Middle frontal gyrus (tissue), 1 donor: ENCODE results near the gene DOC2A.

ENCODE experiments used
- DNase-seq: peaks from one replicate; pipeline ENCODE4 v3.0.0-alpha.2; 2015; ENCODE audit warnings: low spot score; ENCODE audit errors: extremely low spot score

DOC2A gene

GRCh38 chr16:29989111-29989858, 21.5 kb downstream of the DOC2A start:
- no peak for DNase-seq

- no peak for DNase-seq
These were observed 22.3 kb downstream of the DOC2A start for GRCh38 chr16:29988346-29989075.

- no peak for DNase-seq
These were observed 23.3 kb downstream of the DOC2A start for GRCh38 chr16:29987371-29988085.

- no peak for DNase-seq
These were observed 23.9 kb downstream of the DOC2A start for GRCh38 chr16:29986931-29987330.

- no peak for DNase-seq
These were observed 24.6 kb downstream of the DOC2A start for GRCh38 chr16:29986231-29986630.

- DNase-seq = no peak
These were observed 25.5 kb downstream of the DOC2A start for GRCh38 chr16:29985271-29985811.

- no peak for DNase-seq
These were observed 26.1 kb downstream of the DOC2A start for GRCh38 chr16:29984764-29985147.

GRCh38 chr16:29984137-29984763, 26.6 kb downstream of the DOC2A start:
- DNase-seq = no peak

- no peak for DNase-seq
These were observed 27.2 kb downstream of the DOC2A start for GRCh38 chr16:29983420-29984136.

- DNase-seq = no peak
These were observed 28.0 kb downstream of the DOC2A start for GRCh38 chr16:29982560-29983419.

- no peak for DNase-seq
These were observed 32.1 kb downstream of the DOC2A start for GRCh38 chr16:29978564-29979270.

GRCh38 chr16:29978081-29978480, 32.7 kb downstream of the DOC2A start:
- DNase-seq = no peak

GRCh38 chr16:29977063-29977825, 33.6 kb downstream of the DOC2A start:
- no peak for DNase-seq

- DNase-seq = no peak
These were observed 34.9 kb downstream of the DOC2A start for GRCh38 chr16:29975811-29976511.

- DNase-seq = no peak
These were observed 35.7 kb downstream of the DOC2A start for GRCh38 chr16:29975134-29975538.

- DNase-seq = no peak
These were observed 36.3 kb downstream of the DOC2A start for GRCh38 chr16:29974291-29975133.
